Heart left ventricle (tissue), 16 donors: ENCODE results near the gene LOC101059915.
A peak's percentile ranks its signal among the peaks of the same experiment; 100 is the strongest.
"Not testable (repeated sequence)": the region's sequence is repeated elsewhere in the genome, so short reads cannot be mapped to it uniquely, and the experiment has no call there.

Source experiments
- ATAC-seq, 4 donors: fragments of 200-7000 bp; cut with Tn5 transposase; one replicate each; pipeline ENCODE4 v1.9.1; 2020 to 2022; ENCODE audit warnings: moderate library complexity in 4 of 4, mild to moderate bottlenecking in 3 of 4, moderate number of reproducible peaks in 1 of 4
- DNase-seq, 5 donors: peaks; one replicate each; pipeline ENCODE4 v3.0.0-alpha.2; 2020
- H3K27ac ChIP-seq, 12 donors: fragments of 200-600 bp; sonication (generic) in 4 of 12; one replicate each; pipeline versions ENCODE4 v1.5.0 to v1.8.0; 2016 to 2022; ENCODE audit warnings: mild to moderate bottlenecking in 2 of 12
- H3K27me3 ChIP-seq, 9 donors: fragments of 200-600 bp; sonication (generic) in 2 of 9; one replicate each; pipeline versions ENCODE4 v1.5.1 to v1.8.0; 2016 to 2022; ENCODE audit warnings: mild to moderate bottlenecking in 3 of 9
- H3K36me3 ChIP-seq, 9 donors: fragments of 200-600 bp; sonication (generic) in 2 of 9; one replicate each; pipeline versions ENCODE4 v1.5.0 to v1.8.0; 2018 to 2022; ENCODE audit warnings: mild to moderate bottlenecking in 2 of 9
- H3K4me1 ChIP-seq, 12 donors: fragments of 200-600 bp; sonication (generic) in 4 of 12; one replicate each; pipeline versions ENCODE4 v1.5.0 to v1.8.0; 2016 to 2022; ENCODE audit warnings: mild to moderate bottlenecking in 3 of 12
- H3K4me3 ChIP-seq, 12 donors: fragments of 200-600 bp; sonication (generic) in 4 of 12; one replicate each; pipeline versions ENCODE4 v1.5.0 to v1.8.0; 2017 to 2022; ENCODE audit warnings: mild to moderate bottlenecking in 9 of 12, moderate library complexity in 4 of 12
- H3K9me3 ChIP-seq, 12 donors: fragments of 200-600 bp; sonication (generic) in 4 of 12; one replicate each; pipeline versions ENCODE4 v1.5.0 to v1.8.0; 2016 to 2022; ENCODE audit warnings: mild to moderate bottlenecking in 1 of 12
- CTCF ChIP-seq, 12 donors: fragments of 200-600 bp; sonication (generic) in 4 of 12; IDR thresholded peaks; one replicate each; pipeline versions ENCODE4 v1.5.0 to v1.8.0; 2018 to 2022; ENCODE audit warnings: antibody characterized with exemption in 12 of 12, mild to moderate bottlenecking in 5 of 12
- POLR2A ChIP-seq, 2 donors: fragments of 450-650 bp; IDR thresholded peaks; one replicate each; pipeline ENCODE4 v1.6.1; 2017; ENCODE audit warnings: antibody characterized with exemption in 2 of 2, mild to moderate bottlenecking in 2 of 2, moderate library complexity in 2 of 2
- WGBS, 4 donors: extraction: QIAGEN DNeasy Blood & Tissue Kit in 2 of 4; methylation state at CpG; one replicate each; pipeline versions ENCODE4 v1.1.5 to v1.1.7; 2013 to 2018; 5-methylcytosine and 5-hydroxymethylcytosine counted together
- intact Hi-C, 10 donors: fragments of 100-400 bp; cut with DNase I; formaldehyde crosslinking; loops; one replicate each; pipeline versions ENCODE4 v1.11.1 to v1.14.2; 2022
- donor health status: ischemic (EF 13 %, LVEDD 7.1; RV severe dilation, severe dysfunction).
- donor health status: healthy with polysubstance abuse.
- donor health status: DM: no; HTN: yes; CAD: no.
- donor health status: DM: no; HTN: no; CAD: no.
- donor health status: ischemic (EF 25% LVEDD 6.9; RV normal size, moderate dysfunction).
- donor health status: ischemic (EF 25% LVEDD 5.7; RV mildly dilated, moderate dysfunction).
- donor health status: healthy.
- donor health status: DM: yes; HTN: yes; CAD: no.
- donor health status: ischemic (EF 35%, LVEDD 5.7; RV mildly dilated, moderate dysfunction).
- donor health status: nonischemic (EF 11% LVEDD 7.7; RV severe dilation, severe dysfunction).
- donor health status: DM: yes; HTN: yes; CAD: no.
- donor health status: PGD.
- donor health status: ischemic (EF 29% LVEDD 5.4; RV normal size, mild dysfunction).
- donor health status: nonischemic (EF 23%, LVEDD 6.1; RV moderate dilation, normal function).

Gene LOC101059915

DNA sequence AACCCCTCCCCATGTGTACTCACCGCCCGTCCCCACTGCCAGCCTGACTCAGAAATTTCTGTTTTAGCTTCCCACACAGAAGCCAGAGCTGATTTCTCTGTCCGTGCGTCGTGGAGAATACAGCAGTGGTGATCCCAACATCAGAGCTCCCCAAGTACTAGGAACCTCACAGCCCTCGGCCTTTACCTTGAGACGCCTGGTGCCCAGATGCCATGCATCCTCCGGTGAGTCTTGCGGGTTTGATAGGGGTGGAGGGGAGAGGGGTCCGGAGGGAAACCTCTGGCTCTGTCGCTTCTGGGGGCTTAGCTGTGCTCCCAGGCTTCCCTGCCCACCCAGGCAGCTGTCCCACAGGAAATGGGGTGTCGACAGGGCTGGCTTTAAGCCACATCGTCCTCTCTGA lies 2.1 kb downstream of the LOC101059915 start:
- Histone ChIP-seq H3K27ac (no peak overlapping the region), H3K4me3 (no peak overlapping the region), H3K36me3 (no peaks in the 10 kb centered on the region), H3K4me1 (no peaks in the 10 kb centered on the region), H3K9me3 (no peaks in the 10 kb centered on the region), H3K27me3 (no peaks in the 10 kb centered on the region)
- 49 to 68% (median 56%) methylated on average over 13 of the region's 13 CpGs for WGBS, 4 donors
- no peak for DNase-seq
- intact Hi-C loops = no loop called here
- ATAC-seq = no peak
- TF ChIP-seq CTCF (IDR thresholded peaks at IDR 0.05) (no peak), POLR2A (IDR thresholded peaks at IDR 0.05) (no peak)

DNA sequence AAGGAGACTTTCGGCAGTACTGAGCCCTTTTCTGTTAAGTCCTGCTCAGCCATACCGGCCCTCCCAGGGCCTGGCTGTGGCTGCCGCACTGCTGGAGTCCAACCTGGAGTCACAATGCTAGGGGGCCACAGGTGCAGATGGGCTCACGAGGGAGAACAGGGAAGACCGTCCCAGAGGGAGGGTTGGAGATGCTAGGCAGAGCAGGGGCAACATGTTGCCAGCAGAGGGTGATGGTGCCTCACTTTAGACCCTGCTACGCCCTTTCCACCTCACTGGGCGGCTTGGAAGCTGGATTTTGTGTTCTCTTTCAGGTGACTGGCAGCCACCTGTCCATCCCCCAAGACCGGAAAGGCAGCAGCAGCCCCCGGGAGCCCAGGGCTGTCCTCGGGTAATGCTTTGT lies 2.6 kb downstream of the LOC101059915 start:
- peak; percentile 12 to 48 (median 34) for TF ChIP-seq CTCF (IDR thresholded peaks at IDR 0.05)
- 23 to 48% (median 28%) methylated on average over 8 to 10 of the region's 10 CpGs for WGBS, 4 donors
- H3K4me1 ChIP-seq, DNase-seq, H3K4me3 ChIP-seq, H3K9me3 ChIP-seq, H3K36me3 ChIP-seq, intact Hi-C loops, H3K27me3 ChIP-seq, H3K27ac ChIP-seq: not testable (repeated sequence)
- ATAC-seq = peak; percentile 54 to 71 (median 69)

- DNase-seq (peak in 1 of 5 donors; percentile 51), ATAC-seq (peak in 1 of 4 donors; percentile 62)
- intact Hi-C loops = no loop called here
- H3K27ac ChIP-seq = no peak overlapping the region
- H3K4me3 ChIP-seq = no peak overlapping the region
- 60 to 66% (median 63%) methylated on average over 10 to 12 of the region's 12 CpGs for WGBS, 4 donors
- no peaks in the 10 kb centered on the region for H3K9me3 ChIP-seq
- no peaks in the 10 kb centered on the region for H3K4me1 ChIP-seq
- TF ChIP-seq CTCF (IDR thresholded peaks at IDR 0.05) (no peak), POLR2A (IDR thresholded peaks at IDR 0.05) (no peak)
- H3K27me3 ChIP-seq = no peaks in the 10 kb centered on the region
- H3K36me3 ChIP-seq = no peaks in the 10 kb centered on the region
Observed at GRCh38 chrX:71671043-71671780, 3.9 kb downstream of the LOC101059915 start.

DNA sequence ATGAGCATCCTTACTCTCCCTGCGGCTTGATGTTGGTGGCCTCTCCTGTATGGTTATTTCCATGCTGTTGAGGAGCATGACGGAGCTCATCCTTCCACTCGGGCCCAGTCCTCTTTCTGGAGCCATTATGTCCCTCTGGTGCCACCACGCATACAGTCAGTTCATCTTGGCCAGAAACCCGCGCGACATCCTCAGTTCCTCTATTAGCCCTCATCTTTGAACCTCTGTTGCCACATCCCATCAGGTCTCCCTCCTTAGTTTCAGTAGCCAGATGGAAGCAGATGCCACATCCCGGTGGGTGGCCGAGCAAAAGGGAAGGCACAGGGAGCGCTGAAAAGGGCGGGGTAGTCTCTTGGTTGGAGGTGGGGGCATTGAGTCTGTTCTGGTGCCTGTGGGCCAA lies 4.6 kb downstream of the LOC101059915 start:
- Histone ChIP-seq H3K4me1 (no peaks in the 10 kb centered on the region), H3K27me3 (no peaks in the 10 kb centered on the region), H3K9me3 (no peaks in the 10 kb centered on the region), H3K36me3 (no peaks in the 10 kb centered on the region), H3K4me3 (no peak overlapping the region), H3K27ac (no peak overlapping the region)
- intact Hi-C loops = no loop called here
- TF ChIP-seq POLR2A (IDR thresholded peaks at IDR 0.05) (no peak), CTCF (IDR thresholded peaks at IDR 0.05) (no peak)
- WGBS, 4 donors = 86 to 93% (median 90%) methylated on average over 11 of the region's 11 CpGs
- ATAC-seq = no peak
- DNase-seq = no peak

DNA sequence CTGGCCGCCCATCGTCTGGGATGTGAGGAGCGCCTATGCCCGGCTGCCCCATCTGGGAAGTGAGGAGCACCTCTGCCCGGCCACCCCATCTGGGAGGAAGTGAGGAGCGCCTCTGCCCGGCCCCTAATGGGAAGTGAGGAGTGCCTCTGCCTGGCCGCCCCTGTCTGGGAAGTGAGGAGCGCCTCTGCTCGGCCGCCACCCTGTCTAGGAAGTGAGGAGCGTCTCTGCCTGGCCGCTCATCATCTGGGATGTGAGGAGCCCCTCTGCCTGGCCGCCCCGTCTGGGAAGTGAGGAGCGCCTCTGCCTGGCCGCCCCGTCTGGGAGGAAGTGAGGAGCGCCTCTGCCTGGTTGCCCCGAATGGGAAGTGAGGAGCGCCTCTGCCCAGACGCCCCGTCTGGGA lies 8.3 kb downstream of the LOC101059915 start:
- ATAC-seq, H3K27me3 ChIP-seq, H3K4me1 ChIP-seq, H3K9me3 ChIP-seq, H3K27ac ChIP-seq, DNase-seq, H3K36me3 ChIP-seq, H3K4me3 ChIP-seq, intact Hi-C loops: not testable (repeated sequence)
- WGBS, 4 donors = 82 to 99% (median 96%) methylated on average over 11 to 23 of the region's 23 CpGs

DNA sequence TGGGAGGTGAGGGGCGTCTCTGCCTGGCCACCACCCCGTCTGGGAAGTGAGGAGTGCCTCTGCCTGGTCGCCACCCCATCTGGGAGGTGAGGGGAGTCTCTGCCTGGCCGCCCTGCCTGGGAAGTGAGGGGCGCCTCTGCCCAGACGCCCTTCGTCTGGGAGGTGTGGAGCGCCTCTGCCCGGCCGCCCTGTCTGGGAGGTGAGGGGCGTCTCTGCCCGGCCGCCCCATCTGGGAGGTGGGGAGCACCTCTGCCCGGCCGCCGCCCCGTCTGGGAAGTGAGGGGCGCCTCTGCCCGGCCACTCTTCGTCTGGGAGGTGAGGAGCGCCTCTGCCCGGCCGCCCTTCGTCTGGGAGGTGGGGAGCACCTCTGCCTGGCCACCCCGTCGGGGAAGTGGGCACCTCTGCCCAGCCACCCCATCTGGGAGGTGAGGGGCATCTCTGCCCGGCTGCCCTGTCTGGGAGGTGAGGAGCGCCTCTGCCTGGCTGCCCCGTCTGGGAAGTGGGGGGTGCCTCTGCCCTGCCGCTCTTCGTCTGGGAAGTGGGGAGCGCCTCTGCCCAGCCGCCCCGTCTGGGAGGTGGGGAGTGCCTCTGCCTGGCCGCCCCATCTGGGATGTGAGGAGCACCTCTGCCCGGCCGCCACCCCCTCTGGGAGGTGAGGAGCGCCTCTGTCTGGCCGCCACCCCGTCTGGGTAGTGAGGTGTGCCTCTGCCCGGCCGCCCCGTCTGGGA lies 8.9 kb downstream of the LOC101059915 start:
- not testable (repeated sequence) for DNase-seq

GRCh38 chrX:71677195-71677594 lies 9.8 kb downstream of the LOC101059915 start:
- DNase-seq, H3K27me3 ChIP-seq, ATAC-seq, H3K27ac ChIP-seq, H3K9me3 ChIP-seq, H3K36me3 ChIP-seq, intact Hi-C loops, H3K4me3 ChIP-seq, H3K4me1 ChIP-seq: not testable (repeated sequence)
- 72 to 88% (median 81%) methylated on average over 3 to 6 of the region's 6 CpGs for WGBS, 4 donors

More for the DNA sequence above, 8.9 kb downstream of the LOC101059915 start:
- H3K4me3 ChIP-seq, H3K27ac ChIP-seq, intact Hi-C loops, H3K27me3 ChIP-seq, H3K9me3 ChIP-seq, ATAC-seq, H3K36me3 ChIP-seq, H3K4me1 ChIP-seq: not testable (repeated sequence)
- 80 to 95% (median 90%) methylated on average over 8 to 43 of the region's 43 CpGs for WGBS, 4 donors
